NB4 (cell line): ENCODE data around the gene MED13L.

Source experiments
- CTCF ChIP-seq: IDR thresholded peaks from one replicate; pipeline ENCODE4 v1.5.1; 2012; ENCODE audit warnings: low read depth, low read length
- MYC ChIP-seq: IDR thresholded peaks from 2 replicates; pipeline ENCODE4 v1.6.1; 2011; ENCODE audit warnings: low read depth, low read length
- POLR2A ChIP-seq: IDR thresholded peaks from 2 replicates; pipeline ENCODE4 v1.6.1; 2011; ENCODE audit warnings: mild to moderate bottlenecking; ENCODE audit not compliant: insufficient read length; ENCODE audit errors: extremely low read depth

GRCh38 chr12:116213885-116214527 is 63.5 kb downstream of the MED13L start:
- TF ChIP-seq POLR2A (no peak), CTCF (no peak), MYC (no peak)
